ENCODE data around the gene CAMKK2. TPM values are rescaled to one million over a fixed set of nuclear protein-coding genes. Genes with fewer than 3 reads are reported as not detected.

CAMKK2 gene
- total RNA-seq (2022) (34.0 and 35.7 TPM in 2 replicates), Bru-seq, nascent RNA (percentile 67 among the genes with signal in this experiment), BruChase-seq, experiment 1, labeled RNA remaining after a 6-hour chase (percentile 75 among the genes with signal in this experiment), BruChase-seq, experiment 2, labeled RNA remaining after a 2-hour chase (percentile 72 among the genes with signal in this experiment)
- long read RNA-seq, transcript CAMKK2-208 (16 exons, 2,006 nt), result major isoform, 15 of 39 reads
- long read RNA-seq, partial matches to known transcripts, result 1 of 39 reads
- long read RNA-seq, other reads (novel, unspliced or antisense), result 23 of 39 reads

DNA sequence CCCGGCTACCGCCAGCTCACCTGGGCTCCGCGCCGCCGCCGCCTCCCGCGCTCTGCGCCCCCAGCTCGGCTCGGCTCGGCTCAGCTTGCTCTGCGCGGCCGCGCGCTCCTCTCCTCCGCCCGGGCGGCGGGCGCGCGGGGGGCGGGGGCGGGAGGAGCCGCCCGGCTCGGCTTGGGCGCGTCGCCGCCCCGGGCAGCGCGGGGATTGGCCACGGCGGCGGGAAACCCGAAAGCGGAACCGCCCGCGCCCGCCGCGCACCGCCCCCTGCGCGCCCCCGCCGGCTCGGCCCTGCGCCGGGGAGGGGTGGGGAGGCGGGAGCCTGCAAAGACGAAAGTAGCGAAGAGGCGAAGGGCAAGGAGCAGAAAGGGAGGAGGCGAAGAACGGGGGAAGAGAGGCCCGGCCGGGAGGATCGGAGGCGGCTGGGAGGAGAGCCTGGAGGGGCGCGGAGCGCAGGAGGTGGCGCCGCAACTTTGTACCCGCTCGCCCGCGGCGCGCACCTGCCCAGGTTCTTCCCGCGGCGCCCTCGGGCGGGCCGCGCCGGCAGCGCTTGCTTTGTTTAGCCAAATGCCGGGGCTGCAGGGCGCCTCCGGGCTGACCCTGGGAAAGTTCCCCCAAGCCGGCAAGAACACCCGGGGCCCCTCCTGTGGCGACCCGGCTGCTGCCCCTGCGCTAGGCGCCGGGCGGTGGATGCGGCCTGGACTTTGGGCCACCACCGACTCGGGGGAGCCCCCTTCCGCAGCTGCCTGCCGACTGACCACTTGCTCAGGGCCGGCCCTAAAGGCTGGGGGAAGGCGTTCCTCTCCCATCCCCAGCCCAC lies at the start of gene CAMKK2:
TSS of gene CAMKK2 (minus strand) at position 92 of the 817 bp plus-strand sequence. CDS start 22,183 bp downstream, outside the sequence.
- no peaks in the 10 kb centered on the region for H3K27me3 Mint-ChIP-seq (ENCODE audit: unreplicated experiment)
- BruUV-seq (replicated peaks), result no TSS peak
- H3K9me3 Mint-ChIP-seq (ENCODE audit: low read depth, unreplicated experiment), result no peaks in the 10 kb centered on the region
- H3K4me1 Mint-ChIP-seq (ENCODE audit: low read depth, unreplicated experiment), result no peaks in the 10 kb centered on the region
- H3K4me3 Mint-ChIP-seq (ENCODE audit: low read depth, unreplicated experiment), result peak within 1 kb of the TSS; percentile 88
- DNase-seq, result peak; percentile 94
- intact Hi-C loops (cut with micrococcal nuclease; ENCODE audit: unreplicated experiment), result no loop called here
- peak within 1 kb of the TSS; percentile 50 for H3K27ac Mint-ChIP-seq (ENCODE audit: unreplicated experiment)
- peaks cover 26% of the 10 kb centered on the region for H3K36me3 Mint-ChIP-seq (ENCODE audit: insufficient read depth, unreplicated experiment)
- CTCF ChIA-PET, result interaction anchor here (0.6 to 1.5 kb wide), 2 partner anchors 24 to 1150 kb away, joined by 3 to 7 read pairs; no protein-coding TSS in a partner anchor
- no peak for TF ChIP-seq CTCF (IDR thresholded peaks at IDR 0.05; ENCODE audit: unreplicated experiment)

DNA sequence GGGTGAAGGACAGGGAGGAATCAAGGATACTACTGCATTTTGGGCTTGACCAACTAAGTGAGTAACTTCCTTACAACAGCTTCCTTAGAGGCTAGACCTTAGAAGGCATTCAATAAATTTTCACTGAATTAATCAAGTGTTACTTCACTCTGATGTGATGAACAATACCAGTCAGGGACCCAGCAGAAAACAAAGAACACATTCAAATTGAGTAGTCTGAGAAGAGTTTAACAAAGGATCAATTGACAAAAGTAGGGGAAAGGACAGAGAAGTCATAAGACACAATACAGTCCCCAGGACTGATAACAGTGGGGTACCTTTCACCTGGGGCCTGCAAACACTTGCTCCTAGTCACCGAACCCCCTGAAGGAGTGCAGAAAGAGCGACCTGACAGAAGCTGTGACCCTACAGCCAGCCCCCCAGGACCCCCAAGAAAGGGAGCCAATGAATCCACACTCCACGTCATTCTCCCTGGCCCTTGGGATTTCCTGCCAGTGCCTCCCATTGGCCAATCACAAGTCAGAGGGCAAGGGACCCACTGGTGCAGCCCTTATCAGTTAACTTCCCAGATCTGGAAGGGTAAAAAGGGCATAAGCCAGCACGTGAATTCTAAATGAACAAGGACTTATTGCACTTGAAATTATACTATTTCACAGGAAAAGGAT lies 48.8 kb upstream of the CAMKK2 start:
- H3K27me3 Mint-ChIP-seq (ENCODE audit: unreplicated experiment), result no peaks in the 10 kb centered on the region
- CTCF ChIA-PET, result interaction anchor here (0.9 to 1.5 kb wide), 2 partner anchors 10 to 97 kb away, joined by 3 to 5 read pairs; no protein-coding TSS in a partner anchor
- BruUV-seq (replicated peaks), result no TSS peak
- H3K36me3 Mint-ChIP-seq (ENCODE audit: insufficient read depth, unreplicated experiment), result peaks cover 53% of the 10 kb centered on the region
- no peak for TF ChIP-seq CTCF (IDR thresholded peaks at IDR 0.05; ENCODE audit: unreplicated experiment)
- H3K9me3 Mint-ChIP-seq (ENCODE audit: low read depth, unreplicated experiment), result no peaks in the 10 kb centered on the region
- intact Hi-C loops (cut with micrococcal nuclease; ENCODE audit: unreplicated experiment), result no loop called here
- peak; percentile 20 for DNase-seq
- H3K4me3 Mint-ChIP-seq (ENCODE audit: low read depth, unreplicated experiment), result peak overlapping the region; percentile 1
- peak overlapping the region; percentile 74 for H3K27ac Mint-ChIP-seq (ENCODE audit: unreplicated experiment)
- peaks cover 41% of the 10 kb centered on the region for H3K4me1 Mint-ChIP-seq (ENCODE audit: low read depth, unreplicated experiment)

DNA sequence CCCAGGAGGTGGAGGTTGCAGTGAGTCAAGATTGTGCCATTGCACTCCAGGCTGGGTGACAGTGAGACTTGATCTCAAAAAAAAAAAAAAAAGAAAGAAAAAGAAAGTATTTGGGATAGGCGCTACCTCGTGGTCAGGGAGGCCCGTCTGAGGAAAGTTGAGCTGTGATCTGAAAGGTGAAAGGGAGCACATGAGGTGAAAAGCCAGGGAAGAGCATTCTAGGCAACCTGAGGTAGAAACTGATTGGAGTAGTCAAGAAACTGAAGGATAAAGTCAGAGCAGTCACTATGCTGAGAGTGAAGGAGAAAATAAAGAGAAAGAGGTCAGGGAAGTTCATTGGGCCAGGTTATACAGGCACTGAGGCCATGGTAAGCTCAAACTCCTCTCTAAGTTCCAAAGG lies 48.0 kb upstream of the CAMKK2 start:
- Mint-ChIP-seq H3K27me3 (ENCODE audit: unreplicated experiment) (no peaks in the 10 kb centered on the region), H3K9me3 (ENCODE audit: low read depth, unreplicated experiment) (no peaks in the 10 kb centered on the region), H3K27ac (ENCODE audit: unreplicated experiment) (peak overlapping the region; percentile 74), H3K36me3 (ENCODE audit: insufficient read depth, unreplicated experiment) (peaks cover 59% of the 10 kb centered on the region), H3K4me3 (ENCODE audit: low read depth, unreplicated experiment) (peak overlapping the region; percentile 22), H3K4me1 (ENCODE audit: low read depth, unreplicated experiment) (peaks cover 41% of the 10 kb centered on the region)
- no peak for TF ChIP-seq CTCF (IDR thresholded peaks at IDR 0.05; ENCODE audit: unreplicated experiment)
- no TSS peak for BruUV-seq (replicated peaks)
- no peak for DNase-seq
- CTCF ChIA-PET, result interaction anchor here (0.9 to 1.5 kb wide), 2 partner anchors 10 to 98 kb away, joined by 3 to 5 read pairs; no protein-coding TSS in a partner anchor
- intact Hi-C loops (cut with micrococcal nuclease; ENCODE audit: unreplicated experiment), result no loop called here

DNA sequence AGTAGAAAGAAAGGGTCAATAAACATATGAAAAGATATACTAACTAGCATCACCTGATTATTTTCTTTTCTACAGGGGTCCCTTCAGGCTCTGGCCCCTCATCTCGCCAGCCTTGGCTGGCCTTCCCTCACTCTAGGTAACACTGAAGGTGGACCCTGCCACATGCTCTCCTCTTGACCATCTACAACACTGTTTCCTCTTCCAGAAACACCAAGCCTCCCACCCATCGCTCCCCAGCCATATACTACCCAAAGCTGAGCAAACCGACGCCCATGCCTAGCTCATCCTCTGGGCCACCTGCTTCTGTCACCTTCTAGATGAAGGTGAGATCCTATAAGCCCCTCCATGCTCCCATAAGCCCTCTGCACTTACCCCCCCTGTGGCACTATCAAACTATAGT lies 40.9 kb upstream of the CAMKK2 start:
- CTCF ChIA-PET, result interaction anchor here (0.6 kb wide), 1 partner anchor 390 kb away, joined by 3 read pairs; no protein-coding TSS in a partner anchor
- no peaks in the 10 kb centered on the region for H3K9me3 Mint-ChIP-seq (ENCODE audit: low read depth, unreplicated experiment)
- H3K4me1 Mint-ChIP-seq (ENCODE audit: low read depth, unreplicated experiment), result no peaks in the 10 kb centered on the region
- H3K27me3 Mint-ChIP-seq (ENCODE audit: unreplicated experiment), result no peaks in the 10 kb centered on the region
- no peak overlapping the region for H3K4me3 Mint-ChIP-seq (ENCODE audit: low read depth, unreplicated experiment)
- H3K27ac Mint-ChIP-seq (ENCODE audit: unreplicated experiment), result no peak overlapping the region
- DNase-seq, result no peak
- TF ChIP-seq CTCF (IDR thresholded peaks at IDR 0.05; ENCODE audit: unreplicated experiment), result no peak
- H3K36me3 Mint-ChIP-seq (ENCODE audit: insufficient read depth, unreplicated experiment), result peaks cover 68% of the 10 kb centered on the region
- no TSS peak for BruUV-seq (replicated peaks)
- intact Hi-C loops (cut with micrococcal nuclease; ENCODE audit: unreplicated experiment), result no loop called here
